HL-60 (cell line): ENCODE data around the gene RNU6-9.
A peak's percentile ranks its signal among the peaks of the same experiment; 100 is the strongest.

Source experiments
- POLR2AphosphoS5 ChIP-seq: IDR thresholded peaks from 2 replicates; pipeline ENCODE4 v1.6.1; 2012; ENCODE audit warnings: low read depth
- SPI1 ChIP-seq: IDR thresholded peaks from 2 replicates; pipeline ENCODE4 v1.6.1; 2012; ENCODE audit warnings: low read depth, mild to moderate bottlenecking, borderline replicate concordance
- TF ChIP-seq, protein P1 (sequence below): IDR thresholded peaks from one replicate; pipeline ENCODE4 v1.5.1; 2011; ENCODE audit warnings: low read length, control low read depth, inconsistent platforms; ENCODE audit not compliant: insufficient read depth
- TF ChIP-seq, protein P2 (sequence below): IDR thresholded peaks from 2 replicates; pipeline ENCODE4 v1.6.1; 2012; ENCODE audit warnings: low read depth; ENCODE audit not compliant: insufficient replicate concordance

DNA sequence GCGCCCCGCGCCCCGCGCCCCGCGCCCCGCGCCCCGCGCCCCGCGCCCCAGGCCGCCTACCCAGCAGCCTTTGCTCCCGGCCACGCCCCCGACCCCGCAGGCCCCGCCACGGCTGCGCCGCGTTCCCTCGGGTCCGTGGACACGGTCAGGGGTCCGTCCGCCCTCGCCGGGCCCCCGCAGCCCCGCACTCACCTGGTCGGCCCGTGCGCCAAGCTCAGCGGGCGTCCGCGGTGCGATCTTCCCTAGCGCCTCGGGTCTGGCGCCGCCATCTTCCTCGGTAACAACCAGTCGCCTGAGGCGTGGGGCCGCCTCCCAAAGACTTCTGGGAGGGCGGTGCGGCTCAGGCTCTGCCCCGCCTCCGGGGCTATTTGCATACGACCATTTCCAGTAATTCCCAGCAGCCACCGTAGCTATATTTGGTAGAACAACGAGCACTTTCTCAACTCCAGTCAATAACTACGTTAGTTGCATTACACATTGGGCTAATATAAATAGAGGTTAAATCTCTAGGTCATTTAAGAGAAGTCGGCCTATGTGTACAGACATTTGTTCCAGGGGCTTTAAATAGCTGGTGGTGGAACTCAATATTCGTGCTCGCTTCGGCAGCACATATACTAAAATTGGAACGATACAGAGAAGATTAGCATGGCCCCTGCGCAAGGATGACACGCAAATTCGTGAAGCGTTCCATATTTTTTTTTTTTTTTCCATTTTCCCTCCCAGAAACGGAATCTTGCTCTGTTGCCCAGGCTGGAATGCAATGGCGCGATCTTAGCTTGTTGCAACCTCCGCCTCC is at the start of gene RNU6-9, which contains the start of gene MED16:
- TF ChIP-seq POLR2AphosphoS5 (peak; percentile 37; the same call in 1 of the 2 replicates), SPI1 (no peak)
- TF ChIP-seq, protein P1, sequence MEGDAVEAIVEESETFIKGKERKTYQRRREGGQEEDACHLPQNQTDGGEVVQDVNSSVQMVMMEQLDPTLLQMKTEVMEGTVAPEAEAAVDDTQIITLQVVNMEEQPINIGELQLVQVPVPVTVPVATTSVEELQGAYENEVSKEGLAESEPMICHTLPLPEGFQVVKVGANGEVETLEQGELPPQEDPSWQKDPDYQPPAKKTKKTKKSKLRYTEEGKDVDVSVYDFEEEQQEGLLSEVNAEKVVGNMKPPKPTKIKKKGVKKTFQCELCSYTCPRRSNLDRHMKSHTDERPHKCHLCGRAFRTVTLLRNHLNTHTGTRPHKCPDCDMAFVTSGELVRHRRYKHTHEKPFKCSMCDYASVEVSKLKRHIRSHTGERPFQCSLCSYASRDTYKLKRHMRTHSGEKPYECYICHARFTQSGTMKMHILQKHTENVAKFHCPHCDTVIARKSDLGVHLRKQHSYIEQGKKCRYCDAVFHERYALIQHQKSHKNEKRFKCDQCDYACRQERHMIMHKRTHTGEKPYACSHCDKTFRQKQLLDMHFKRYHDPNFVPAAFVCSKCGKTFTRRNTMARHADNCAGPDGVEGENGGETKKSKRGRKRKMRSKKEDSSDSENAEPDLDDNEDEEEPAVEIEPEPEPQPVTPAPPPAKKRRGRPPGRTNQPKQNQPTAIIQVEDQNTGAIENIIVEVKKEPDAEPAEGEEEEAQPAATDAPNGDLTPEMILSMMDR: no peak
- TF ChIP-seq, protein P2, sequence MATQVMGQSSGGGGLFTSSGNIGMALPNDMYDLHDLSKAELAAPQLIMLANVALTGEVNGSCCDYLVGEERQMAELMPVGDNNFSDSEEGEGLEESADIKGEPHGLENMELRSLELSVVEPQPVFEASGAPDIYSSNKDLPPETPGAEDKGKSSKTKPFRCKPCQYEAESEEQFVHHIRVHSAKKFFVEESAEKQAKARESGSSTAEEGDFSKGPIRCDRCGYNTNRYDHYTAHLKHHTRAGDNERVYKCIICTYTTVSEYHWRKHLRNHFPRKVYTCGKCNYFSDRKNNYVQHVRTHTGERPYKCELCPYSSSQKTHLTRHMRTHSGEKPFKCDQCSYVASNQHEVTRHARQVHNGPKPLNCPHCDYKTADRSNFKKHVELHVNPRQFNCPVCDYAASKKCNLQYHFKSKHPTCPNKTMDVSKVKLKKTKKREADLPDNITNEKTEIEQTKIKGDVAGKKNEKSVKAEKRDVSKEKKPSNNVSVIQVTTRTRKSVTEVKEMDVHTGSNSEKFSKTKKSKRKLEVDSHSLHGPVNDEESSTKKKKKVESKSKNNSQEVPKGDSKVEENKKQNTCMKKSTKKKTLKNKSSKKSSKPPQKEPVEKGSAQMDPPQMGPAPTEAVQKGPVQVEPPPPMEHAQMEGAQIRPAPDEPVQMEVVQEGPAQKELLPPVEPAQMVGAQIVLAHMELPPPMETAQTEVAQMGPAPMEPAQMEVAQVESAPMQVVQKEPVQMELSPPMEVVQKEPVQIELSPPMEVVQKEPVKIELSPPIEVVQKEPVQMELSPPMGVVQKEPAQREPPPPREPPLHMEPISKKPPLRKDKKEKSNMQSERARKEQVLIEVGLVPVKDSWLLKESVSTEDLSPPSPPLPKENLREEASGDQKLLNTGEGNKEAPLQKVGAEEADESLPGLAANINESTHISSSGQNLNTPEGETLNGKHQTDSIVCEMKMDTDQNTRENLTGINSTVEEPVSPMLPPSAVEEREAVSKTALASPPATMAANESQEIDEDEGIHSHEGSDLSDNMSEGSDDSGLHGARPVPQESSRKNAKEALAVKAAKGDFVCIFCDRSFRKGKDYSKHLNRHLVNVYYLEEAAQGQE: peak; percentile 13
